ENCODE data around the gene CNTNAP4. TPM values are rescaled to one million over a fixed set of nuclear protein-coding genes. Genes with fewer than 3 reads are reported as not detected.

The CNTNAP4 gene
- total RNA-seq, 2 donors from 2014 or later, result not detected

GRCh38 chr16:76518781-76519180 is 241.6 kb downstream of the CNTNAP4 start:
- no peak for DNase-seq (ENCODE audit: low spot score)
- H3K9me3 ChIP-seq, result no peaks in the 10 kb centered on the region
- TF ChIP-seq CTCF (IDR thresholded peaks at IDR 0.05), result no peak
- H3K4me3 ChIP-seq, result no peak overlapping the region
- H3K27me3 ChIP-seq, result no peaks in the 10 kb centered on the region
- H3K36me3 ChIP-seq, result no peaks in the 10 kb centered on the region
- H3K4me1 ChIP-seq, result no peaks in the 10 kb centered on the region
- no peak overlapping the region for H3K27ac ChIP-seq

- Histone ChIP-seq H3K27ac (no peak overlapping the region), H3K36me3 (no peaks in the 10 kb centered on the region), H3K9me3 (no peaks in the 10 kb centered on the region), H3K4me3 (no peak overlapping the region), H3K27me3 (no peaks in the 10 kb centered on the region), H3K4me1 (no peaks in the 10 kb centered on the region)
- no peak for DNase-seq (ENCODE audit: low spot score)
- TF ChIP-seq CTCF (IDR thresholded peaks at IDR 0.05), result no peak
Measured at GRCh38 chr16:76524356-76524755, 247.2 kb downstream of the CNTNAP4 start.

GRCh38 chr16:76524769-76525168 is 247.6 kb downstream of the CNTNAP4 start:
- no peaks in the 10 kb centered on the region for H3K9me3 ChIP-seq
- no peak overlapping the region for H3K27ac ChIP-seq
- H3K4me3 ChIP-seq, result no peak overlapping the region
- no peak for DNase-seq (ENCODE audit: low spot score)
- no peaks in the 10 kb centered on the region for H3K27me3 ChIP-seq
- no peaks in the 10 kb centered on the region for H3K36me3 ChIP-seq
- H3K4me1 ChIP-seq, result no peaks in the 10 kb centered on the region
- TF ChIP-seq CTCF (IDR thresholded peaks at IDR 0.05), result no peak

GRCh38 chr16:76527244-76527643 is 250.0 kb downstream of the CNTNAP4 start:
- Histone ChIP-seq H3K4me3 (no peak overlapping the region), H3K27me3 (no peaks in the 10 kb centered on the region), H3K4me1 (no peaks in the 10 kb centered on the region), H3K27ac (no peak overlapping the region), H3K36me3 (no peaks in the 10 kb centered on the region), H3K9me3 (no peaks in the 10 kb centered on the region)
- no peak for DNase-seq (ENCODE audit: low spot score)
- no peak for TF ChIP-seq CTCF (IDR thresholded peaks at IDR 0.05)

GRCh38 chr16:76529120-76529519 is 251.9 kb downstream of the CNTNAP4 start:
- H3K4me3 ChIP-seq, result no peak overlapping the region
- no peak for TF ChIP-seq CTCF (IDR thresholded peaks at IDR 0.05)
- H3K27ac ChIP-seq, result no peak overlapping the region
- no peaks in the 10 kb centered on the region for H3K36me3 ChIP-seq
- no peaks in the 10 kb centered on the region for H3K9me3 ChIP-seq
- DNase-seq (ENCODE audit: low spot score), result no peak
- H3K4me1 ChIP-seq, result no peaks in the 10 kb centered on the region
- no peaks in the 10 kb centered on the region for H3K27me3 ChIP-seq

- no peak for DNase-seq (ENCODE audit: low spot score)
- Histone ChIP-seq H3K9me3 (no peaks in the 10 kb centered on the region), H3K27me3 (no peaks in the 10 kb centered on the region), H3K27ac (no peak overlapping the region), H3K4me1 (no peaks in the 10 kb centered on the region), H3K36me3 (no peaks in the 10 kb centered on the region), H3K4me3 (no peak overlapping the region)
- TF ChIP-seq CTCF (IDR thresholded peaks at IDR 0.05), result no peak
Measured at GRCh38 chr16:76531236-76531635, 254.0 kb downstream of the CNTNAP4 start.

All from right atrium auricular region (tissue), 2 donors.